Duodenal mucosa (tissue), 2 donors: Measurements from ENCODE around the gene DNTTIP2.
"Not testable (repeated sequence)": the region's sequence is repeated elsewhere in the genome, so short reads cannot be mapped to it uniquely, and the experiment has no call there.

ENCODE experiments used
- H3K27ac ChIP-seq: one replicate; pipeline ENCODE4 v1.7.0; 2013; ENCODE audit warnings: low read depth, low read length
- H3K27me3 ChIP-seq, 2 donors: one replicate each; pipeline ENCODE4 v1.7.0; 2013; ENCODE audit warnings: low read length in 2 of 2, control low read depth in 1 of 2; ENCODE audit not compliant: insufficient read depth in 2 of 2, control insufficient read depth in 1 of 2
- H3K36me3 ChIP-seq, 2 donors: one replicate each; pipeline ENCODE4 v1.7.0; 2013; ENCODE audit warnings: low read length in 2 of 2, control low read depth in 1 of 2; ENCODE audit not compliant: insufficient read depth in 2 of 2, control insufficient read depth in 1 of 2
- H3K4me1 ChIP-seq, 2 donors: one replicate each; pipeline ENCODE4 v1.7.0; 2013; ENCODE audit warnings: low read length in 2 of 2, control low read depth in 1 of 2; ENCODE audit not compliant: insufficient read depth in 2 of 2, control insufficient read depth in 1 of 2
- H3K4me3 ChIP-seq, 2 donors: one replicate each; pipeline ENCODE4 v1.7.0; 2013; ENCODE audit warnings: low read length in 2 of 2, low read depth in 1 of 2
- H3K9ac ChIP-seq, 2 donors: one replicate each; pipeline ENCODE4 v1.7.0; 2013; ENCODE audit warnings: low read length in 2 of 2, low read depth in 1 of 2
- H3K9me3 ChIP-seq, 2 donors: one replicate each; pipeline ENCODE4 v1.7.0; 2013; ENCODE audit warnings: low read length in 2 of 2, control low read depth in 1 of 2; ENCODE audit not compliant: control insufficient read depth in 1 of 2

DNTTIP2 gene

GRCh38 chr1:93842750-93843500 lies 36.1 kb downstream of the DNTTIP2 start:
- H3K4me3 ChIP-seq: no peak overlapping the region
- H3K27ac ChIP-seq: no peak overlapping the region
- no peak overlapping the region for H3K9ac ChIP-seq
- no peaks in the 10 kb centered on the region for H3K36me3 ChIP-seq
- peaks cover 6 to 16% of the 10 kb centered on the region in 2 donors for H3K4me1 ChIP-seq
- H3K27me3 ChIP-seq: no peaks in the 10 kb centered on the region
- no peaks in the 10 kb centered on the region for H3K9me3 ChIP-seq

DNA sequence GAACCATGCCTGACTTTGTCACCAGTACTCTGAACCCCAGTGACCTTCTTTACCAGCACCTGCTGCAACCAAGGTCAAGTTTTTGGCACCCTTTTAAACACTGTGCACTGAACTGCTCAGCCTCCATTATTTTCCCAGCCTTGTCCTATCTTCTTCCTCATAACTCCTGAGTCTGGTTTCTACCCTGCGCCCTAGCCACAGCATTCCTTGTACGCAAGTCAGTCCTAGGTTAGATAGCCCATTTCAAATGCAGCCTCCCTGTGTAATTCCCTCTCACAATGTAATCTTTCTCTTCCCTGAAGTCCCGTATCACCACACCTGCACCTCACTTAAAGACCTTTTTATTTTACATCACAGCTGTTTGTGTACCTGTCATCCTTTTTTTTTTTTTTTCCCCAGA lies 37.2 kb downstream of the DNTTIP2 start:
- peaks cover 6 to 16% of the 10 kb centered on the region in 2 donors for H3K4me1 ChIP-seq
- H3K9me3 ChIP-seq: no peaks in the 10 kb centered on the region
- H3K27ac ChIP-seq: no peak overlapping the region
- no peak overlapping the region for H3K4me3 ChIP-seq
- H3K27me3 ChIP-seq: no peaks in the 10 kb centered on the region
- no peak overlapping the region for H3K9ac ChIP-seq
- no peaks in the 10 kb centered on the region for H3K36me3 ChIP-seq

DNA sequence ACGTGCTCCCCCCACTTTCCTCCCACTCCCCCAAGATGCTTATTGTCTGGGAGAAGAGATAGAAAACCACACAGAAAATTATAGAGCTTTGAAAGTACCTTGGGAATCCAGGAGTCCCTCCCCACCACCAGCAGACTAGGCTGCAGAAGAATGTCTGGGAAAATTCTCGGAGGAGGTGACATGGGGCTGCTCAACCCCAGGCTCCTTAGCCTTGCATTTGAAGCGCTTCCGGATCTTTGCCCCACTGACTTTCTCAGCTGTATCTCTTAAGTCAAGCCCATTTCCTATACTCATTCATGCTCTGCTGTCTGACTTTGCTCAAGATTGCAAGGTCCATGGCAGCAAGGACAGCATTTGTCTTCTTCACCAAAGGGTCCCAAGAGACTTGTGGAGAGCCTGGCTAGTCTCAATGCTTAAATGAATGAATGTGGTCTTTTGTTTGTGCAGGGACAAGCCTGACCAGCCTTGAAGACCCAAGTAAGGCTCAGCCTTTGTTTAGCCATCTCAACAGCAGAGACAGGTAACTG lies 38.0 kb downstream of the DNTTIP2 start:
- Histone ChIP-seq H3K4me1 (peaks cover 6 to 16% of the 10 kb centered on the region in 2 donors), H3K9ac (no peak overlapping the region), H3K9me3 (no peaks in the 10 kb centered on the region), H3K27me3 (no peaks in the 10 kb centered on the region), H3K27ac (no peak overlapping the region), H3K4me3 (no peak overlapping the region), H3K36me3 (no peaks in the 10 kb centered on the region)

DNA sequence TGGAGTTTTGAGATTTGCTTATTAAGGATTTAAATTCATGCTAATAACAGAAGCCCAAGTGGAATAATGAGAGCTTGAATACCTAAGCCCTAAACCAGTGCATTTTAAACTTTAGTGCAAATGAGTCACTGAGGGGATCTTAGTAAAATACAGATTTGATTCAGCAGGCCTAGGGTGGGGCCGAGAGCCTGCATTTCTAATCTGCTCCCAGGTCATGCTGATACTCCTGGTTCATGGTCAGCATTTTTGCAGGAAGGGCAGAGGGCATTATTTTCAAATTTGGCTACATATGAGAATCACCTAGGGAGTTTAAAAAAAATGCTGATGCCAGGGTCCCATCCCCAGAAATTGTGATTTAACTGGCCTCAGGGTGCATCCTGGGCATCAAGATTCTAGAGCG lies 39.3 kb downstream of the DNTTIP2 start:
- Histone ChIP-seq H3K4me1 (peaks cover 0 to 5% of the 10 kb centered on the region in 2 donors), H3K27me3 (no peaks in the 10 kb centered on the region), H3K27ac (no peak overlapping the region), H3K9me3 (no peaks in the 10 kb centered on the region), H3K36me3 (no peaks in the 10 kb centered on the region), H3K9ac (no peak overlapping the region), H3K4me3 (no peak overlapping the region)

DNA sequence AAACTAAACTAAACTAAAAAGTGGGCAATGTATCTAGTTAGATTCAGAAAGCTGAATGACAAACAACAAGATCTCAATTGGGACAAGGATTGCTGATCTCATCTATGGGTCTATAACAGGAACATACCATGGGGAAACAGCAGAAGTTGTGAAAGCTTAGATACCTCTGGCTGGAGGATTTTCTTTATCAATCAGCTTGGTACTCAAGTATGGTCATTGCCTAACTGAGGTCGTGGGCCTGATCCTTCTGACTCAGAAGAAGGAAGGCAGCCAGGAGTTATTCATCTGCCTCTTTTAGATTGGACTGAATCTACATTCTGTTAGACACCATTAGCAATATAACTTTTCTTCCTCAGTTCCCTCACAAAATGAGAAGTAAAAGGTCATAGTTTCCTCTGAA lies 39.7 kb downstream of the DNTTIP2 start:
- no peaks in the 10 kb centered on the region for H3K27me3 ChIP-seq
- H3K9me3 ChIP-seq: no peaks in the 10 kb centered on the region
- H3K4me3 ChIP-seq: no peak overlapping the region

GRCh38 chr1:93837961-93838360 lies 41.0 kb downstream of the DNTTIP2 start:
- Histone ChIP-seq H3K36me3 (no peaks in the 10 kb centered on the region), H3K27ac (no peak overlapping the region), H3K4me1 (no peaks in the 10 kb centered on the region), H3K9ac (no peak overlapping the region), H3K9me3 (peaks cover 3 to 8% of the 10 kb centered on the region in 2 donors), H3K4me3 (no peak overlapping the region), H3K27me3 (no peaks in the 10 kb centered on the region)

More for the DNA sequence above, 39.7 kb downstream of the DNTTIP2 start:
- Histone ChIP-seq H3K27ac (no peak overlapping the region), H3K9ac (no peak overlapping the region), H3K36me3 (no peaks in the 10 kb centered on the region), H3K4me1 (peaks cover 0 to under 1% of the 10 kb centered on the region in 2 donors)

DNA sequence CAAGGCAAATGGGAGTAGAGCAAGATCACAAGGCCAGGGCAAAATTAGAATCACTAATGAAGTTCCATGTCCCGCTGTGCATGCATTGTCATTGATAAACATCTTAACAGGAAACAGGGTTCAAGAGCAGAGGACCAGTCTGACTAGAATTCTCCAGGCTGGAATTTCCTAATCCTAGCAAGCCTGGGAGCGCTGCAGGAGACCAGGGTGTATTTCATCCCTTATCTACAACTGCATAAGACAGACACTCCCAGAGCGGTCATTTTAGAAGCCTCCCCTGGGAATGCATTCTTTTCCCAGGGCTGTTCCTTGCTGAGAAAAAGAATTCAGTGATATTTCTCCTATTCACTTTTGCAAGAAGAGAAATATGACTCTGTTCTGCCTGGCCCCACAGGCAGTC lies 45.7 kb downstream of the DNTTIP2 start:
- not testable (repeated sequence) for H3K4me3 ChIP-seq, H3K36me3 ChIP-seq, H3K27ac ChIP-seq, H3K4me1 ChIP-seq, H3K27me3 ChIP-seq, H3K9ac ChIP-seq, H3K9me3 ChIP-seq

DNA sequence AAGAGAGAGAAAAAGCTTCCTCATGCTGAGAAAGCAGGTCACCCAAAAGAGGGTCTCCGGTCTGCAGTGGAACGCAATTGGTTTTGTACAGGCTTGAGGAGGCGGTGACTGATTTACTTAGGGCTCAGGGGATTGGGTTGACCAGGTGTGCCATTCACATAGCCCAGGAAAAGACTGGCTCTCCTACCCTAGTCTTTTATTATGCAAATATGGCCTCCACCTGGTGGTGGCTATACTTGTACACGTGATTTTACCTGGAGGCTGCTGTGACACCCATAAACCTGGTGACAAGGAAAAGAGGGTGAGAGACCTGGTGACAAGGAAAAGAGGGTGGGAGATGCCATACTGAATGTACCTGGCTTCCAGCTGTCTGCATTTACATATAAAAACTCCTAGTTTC lies 49.9 kb downstream of the DNTTIP2 start:
- Histone ChIP-seq H3K4me3 (no peak overlapping the region), H3K4me1 (no peaks in the 10 kb centered on the region), H3K9ac (no peak overlapping the region), H3K27ac (no peak overlapping the region), H3K9me3 (peaks cover 3 to 9% of the 10 kb centered on the region in 2 donors), H3K36me3 (no peaks in the 10 kb centered on the region), H3K27me3 (no peaks in the 10 kb centered on the region)

GRCh38 chr1:93828367-93828755 lies 50.6 kb downstream of the DNTTIP2 start:
- H3K9me3 ChIP-seq: peaks cover 3 to 5% of the 10 kb centered on the region in 2 donors
- no peak overlapping the region for H3K27ac ChIP-seq
- H3K4me1 ChIP-seq: no peaks in the 10 kb centered on the region
- H3K4me3 ChIP-seq: no peak overlapping the region
- H3K27me3 ChIP-seq: no peaks in the 10 kb centered on the region
- H3K36me3 ChIP-seq: no peaks in the 10 kb centered on the region
- H3K9ac ChIP-seq: no peak overlapping the region

DNA sequence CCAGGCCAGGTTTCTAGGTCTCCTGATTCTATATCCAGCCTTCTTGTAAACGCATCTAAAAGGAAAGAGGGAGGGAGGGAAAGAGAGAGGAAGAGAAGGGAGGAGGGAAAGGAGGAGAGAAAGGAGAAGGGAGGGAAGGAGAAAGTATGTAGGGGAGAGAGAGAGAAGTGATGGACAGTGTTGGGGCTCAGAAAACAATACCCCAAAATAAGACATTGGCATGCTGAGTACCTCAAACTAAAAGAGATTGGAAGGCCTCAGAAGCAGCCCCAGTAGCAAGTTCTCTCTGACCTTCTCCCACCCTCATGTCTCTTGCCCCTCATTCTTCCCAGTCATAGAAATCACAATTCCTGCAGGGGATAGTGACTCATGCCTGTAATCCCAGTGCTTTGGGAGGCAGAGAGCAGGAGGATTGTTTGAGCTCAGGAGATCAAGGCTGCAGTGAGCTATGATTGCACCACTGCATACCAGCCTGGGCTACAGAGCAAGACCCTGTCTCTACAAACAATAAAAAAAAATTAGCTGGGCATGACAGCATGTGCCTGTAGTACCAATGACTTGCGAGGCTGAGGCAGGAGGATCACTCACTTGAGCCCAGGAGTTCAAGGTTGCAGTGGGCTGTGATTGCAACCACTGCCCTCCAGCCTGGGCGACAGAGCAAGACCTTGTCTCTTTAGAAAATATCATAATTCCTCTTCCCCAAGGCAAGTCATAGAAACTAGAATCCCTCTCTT lies 51.2 kb downstream of the DNTTIP2 start:
- Histone ChIP-seq H3K9me3 (no peaks in the 10 kb centered on the region), H3K36me3 (no peaks in the 10 kb centered on the region), H3K27me3 (no peaks in the 10 kb centered on the region), H3K27ac (no peak overlapping the region), H3K9ac (no peak overlapping the region), H3K4me3 (no peak overlapping the region), H3K4me1 (no peaks in the 10 kb centered on the region)
